ENCODE measurements around the gene SLC7A6OS. TPM values are rescaled to one million over a fixed set of nuclear protein-coding genes. Genes with fewer than 3 reads are reported as not detected.

SLC7A6OS gene
- total RNA-seq, 1 experiment from 2014 or later: 25.3 TPM

- Histone ChIP-seq H3K4me1 (ENCODE audit: insufficient read depth, low read length, poor library complexity, severe bottlenecking) (no peaks in the 10 kb centered on the region), H3K27me3 (replicated peaks; ENCODE audit: insufficient read depth, low read depth, low read length, poor library complexity) (no peaks in the 10 kb centered on the region), H3K4me3 (ENCODE audit: low read depth, low read length, poor library complexity, severe bottlenecking) (no peak overlapping the region), H3K36me3 (ENCODE audit: insufficient read depth, low read length, poor library complexity, severe bottlenecking) (peaks cover 12% of the 10 kb centered on the region), H3K9me3 (ENCODE audit: low read depth, low read length, poor library complexity, severe bottlenecking) (no peaks in the 10 kb centered on the region), H3K27ac (ENCODE audit: low read depth, low read length, poor library complexity, severe bottlenecking) (no peak overlapping the region)
- POLR2A ChIA-PET (ENCODE audit: low non-redundant PET): no interaction called here
- no peak for TF ChIP-seq EZH2 (IDR thresholded peaks at IDR 0.05; ENCODE audit: borderline replicate concordance, low read depth, low read length, poor library complexity, severe bottlenecking)
- TF ChIP-seq, protein P1, sequence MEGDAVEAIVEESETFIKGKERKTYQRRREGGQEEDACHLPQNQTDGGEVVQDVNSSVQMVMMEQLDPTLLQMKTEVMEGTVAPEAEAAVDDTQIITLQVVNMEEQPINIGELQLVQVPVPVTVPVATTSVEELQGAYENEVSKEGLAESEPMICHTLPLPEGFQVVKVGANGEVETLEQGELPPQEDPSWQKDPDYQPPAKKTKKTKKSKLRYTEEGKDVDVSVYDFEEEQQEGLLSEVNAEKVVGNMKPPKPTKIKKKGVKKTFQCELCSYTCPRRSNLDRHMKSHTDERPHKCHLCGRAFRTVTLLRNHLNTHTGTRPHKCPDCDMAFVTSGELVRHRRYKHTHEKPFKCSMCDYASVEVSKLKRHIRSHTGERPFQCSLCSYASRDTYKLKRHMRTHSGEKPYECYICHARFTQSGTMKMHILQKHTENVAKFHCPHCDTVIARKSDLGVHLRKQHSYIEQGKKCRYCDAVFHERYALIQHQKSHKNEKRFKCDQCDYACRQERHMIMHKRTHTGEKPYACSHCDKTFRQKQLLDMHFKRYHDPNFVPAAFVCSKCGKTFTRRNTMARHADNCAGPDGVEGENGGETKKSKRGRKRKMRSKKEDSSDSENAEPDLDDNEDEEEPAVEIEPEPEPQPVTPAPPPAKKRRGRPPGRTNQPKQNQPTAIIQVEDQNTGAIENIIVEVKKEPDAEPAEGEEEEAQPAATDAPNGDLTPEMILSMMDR (conservative IDR thresholded peaks at IDR 0.05; ENCODE audit: low read depth, low read length): no peak
- CTCF ChIA-PET: no interaction called here
- no TSS peak for BruUV-seq (replicated peaks)
- intact Hi-C loops (cut with micrococcal nuclease; ENCODE audit: unreplicated experiment): no loop called here
- no peak for DNase-seq (ENCODE audit: low spot score)
Measured at GRCh38 chr16:68357923-68358322, 47.2 kb upstream of the SLC7A6OS start.

- peaks cover 16% of the 10 kb centered on the region for H3K36me3 ChIP-seq (ENCODE audit: insufficient read depth, low read length, poor library complexity, severe bottlenecking)
Measured at GRCh38 chr16:68357521-68357922, 46.8 kb upstream of the SLC7A6OS start.

GRCh38 chr16:68356919-68357286 lies 46.2 kb upstream of the SLC7A6OS start:
- no TSS peak for BruUV-seq (replicated peaks)
- Histone ChIP-seq H3K4me3 (ENCODE audit: low read depth, low read length, poor library complexity, severe bottlenecking) (no peak overlapping the region), H3K9me3 (ENCODE audit: low read depth, low read length, poor library complexity, severe bottlenecking) (no peaks in the 10 kb centered on the region), H3K27ac (ENCODE audit: low read depth, low read length, poor library complexity, severe bottlenecking) (no peak overlapping the region), H3K36me3 (ENCODE audit: insufficient read depth, low read length, poor library complexity, severe bottlenecking) (peaks cover 20% of the 10 kb centered on the region), H3K27me3 (replicated peaks; ENCODE audit: insufficient read depth, low read depth, low read length, poor library complexity) (no peaks in the 10 kb centered on the region), H3K4me1 (ENCODE audit: insufficient read depth, low read length, poor library complexity, severe bottlenecking) (no peaks in the 10 kb centered on the region)
- ChIA-PET POLR2A (ENCODE audit: low non-redundant PET) (no interaction called here), CTCF (no interaction called here)
- TF ChIP-seq, protein P1 (conservative IDR thresholded peaks at IDR 0.05; ENCODE audit: low read depth, low read length): no peak
- no peak for TF ChIP-seq EZH2 (IDR thresholded peaks at IDR 0.05; ENCODE audit: borderline replicate concordance, low read depth, low read length, poor library complexity, severe bottlenecking)
- DNase-seq (ENCODE audit: low spot score): no peak
- intact Hi-C loops (cut with micrococcal nuclease; ENCODE audit: unreplicated experiment): no loop called here

More at GRCh38 chr16:68357521-68357922, 46.8 kb upstream of the SLC7A6OS start:
- Histone ChIP-seq H3K27me3 (replicated peaks; ENCODE audit: insufficient read depth, low read depth, low read length, poor library complexity) (no peaks in the 10 kb centered on the region), H3K27ac (ENCODE audit: low read depth, low read length, poor library complexity, severe bottlenecking) (no peak overlapping the region), H3K4me3 (ENCODE audit: low read depth, low read length, poor library complexity, severe bottlenecking) (no peak overlapping the region), H3K9me3 (ENCODE audit: low read depth, low read length, poor library complexity, severe bottlenecking) (no peaks in the 10 kb centered on the region), H3K4me1 (ENCODE audit: insufficient read depth, low read length, poor library complexity, severe bottlenecking) (no peaks in the 10 kb centered on the region)
- BruUV-seq (replicated peaks): no TSS peak
- POLR2A ChIA-PET (ENCODE audit: low non-redundant PET): no interaction called here
- TF ChIP-seq, protein P1 (conservative IDR thresholded peaks at IDR 0.05; ENCODE audit: low read depth, low read length): no peak
- TF ChIP-seq EZH2 (IDR thresholded peaks at IDR 0.05; ENCODE audit: borderline replicate concordance, low read depth, low read length, poor library complexity, severe bottlenecking): no peak
- intact Hi-C loops (cut with micrococcal nuclease; ENCODE audit: unreplicated experiment): no loop called here
- DNase-seq (ENCODE audit: low spot score): no peak
- CTCF ChIA-PET: no interaction called here
